ENCODE data around the gene CHCHD6.

Gene CHCHD6

GRCh38 chr3:126984391-126985131 is 280.5 kb downstream of the CHCHD6 start:
- Histone ChIP-seq H3K23ac (ENCODE audit: low read depth, low read length, poor library complexity) (peak overlapping the region; percentile 89), H3K9ac (ENCODE audit: low read depth, low read length, poor library complexity) (peak overlapping the region; percentile 81), H2BK5ac (ENCODE audit: low read length) (peak overlapping the region; percentile 87), H3K27ac (replicated peaks; ENCODE audit: low read length) (peak overlapping the region; percentile 32), H3K27me3 (ENCODE audit: control insufficient read depth in 3 of 3, insufficient read depth in 3 of 3, low read depth in 1 of 3, low read length in 3 of 3) (peaks cover 0 to 7% (median 0%) of the 10 kb centered on the region in 3 experiments), H4K8ac (ENCODE audit: low read depth, low read length) (no peak overlapping the region), H3K9me3 (replicated peaks in 1 of 2; ENCODE audit: control insufficient read depth in 2 of 2, insufficient read depth in 1 of 2, low read depth in 1 of 2, low read length in 2 of 2) (no peaks in the 10 kb centered on the region), H2BK15ac (ENCODE audit: low read length) (peak overlapping the region; percentile 83), H3K4ac (ENCODE audit: low read length) (peak overlapping the region; percentile 76), H3K4me2 (ENCODE audit: insufficient read depth, low read length, poor library complexity, severe bottlenecking) (peak overlapping the region; percentile 89), H3K79me1 (ENCODE audit: low read depth, low read length) (peaks cover 35% of the 10 kb centered on the region), H3K4me1 (ENCODE audit: control insufficient read depth in 2 of 2, insufficient read depth in 1 of 2, low read depth in 1 of 2, low read length in 2 of 2) (peaks cover 11 to 20% of the 10 kb centered on the region in 2 donors), H3K36me3 (replicated peaks in 1 of 2; ENCODE audit: control insufficient read depth in 2 of 2, insufficient read depth in 2 of 2, low read length in 2 of 2) (peaks cover 13 to 21% of the 10 kb centered on the region in 2 donors), H2AFZ (ENCODE audit: low read length) (no peak overlapping the region), H3K18ac (ENCODE audit: low read length) (peak overlapping the region; percentile 95), H4K91ac (ENCODE audit: low read depth, low read length, poor library complexity) (no peak overlapping the region), H2BK12ac (ENCODE audit: low read length) (peak overlapping the region; percentile 14), H2AK5ac (ENCODE audit: low read depth, low read length) (peak overlapping the region; percentile 98), H3K14ac (ENCODE audit: low read length) (peak overlapping the region; percentile 89), H3K4me3 (ENCODE audit: low read length in 2 of 2) (peak overlapping the region; percentile 82 to 96), H2BK120ac (ENCODE audit: low read depth, low read length) (no peak overlapping the region)
- no CpG with 5 or more reads among the region's 21 CpGs for WGBS, 2 donors (ENCODE audit: extremely low coverage in 2 of 2, insufficient read length in 2 of 2, insufficient replicate concordance in 1 of 2)
- no peak for DNase-seq (ENCODE audit: low spot score)

- peaks cover 11 to 15% of the 10 kb centered on the region in 2 donors for H3K4me1 ChIP-seq (ENCODE audit: control insufficient read depth in 2 of 2, insufficient read depth in 1 of 2, low read depth in 1 of 2, low read length in 2 of 2)
- no peak for DNase-seq (ENCODE audit: low spot score)
- no peak overlapping the region for H3K14ac ChIP-seq (ENCODE audit: low read length)
- H3K27me3 ChIP-seq (ENCODE audit: control insufficient read depth in 3 of 3, insufficient read depth in 3 of 3, low read depth in 1 of 3, low read length in 3 of 3) = peaks cover 0 to 7% (median 0%) of the 10 kb centered on the region in 3 experiments
- H2BK12ac ChIP-seq (ENCODE audit: low read length) = peak overlapping the region; percentile 14
- peak overlapping the region; percentile 89 for H3K4me2 ChIP-seq (ENCODE audit: insufficient read depth, low read length, poor library complexity, severe bottlenecking)
- no peaks in the 10 kb centered on the region for H3K9me3 ChIP-seq (replicated peaks in 1 of 2; ENCODE audit: control insufficient read depth in 2 of 2, insufficient read depth in 1 of 2, low read depth in 1 of 2, low read length in 2 of 2)
- H3K4me3 ChIP-seq (ENCODE audit: low read length in 2 of 2) = peak overlapping the region in 1 of 2 donors; percentile 82
- no peak overlapping the region for H3K23ac ChIP-seq (ENCODE audit: low read depth, low read length, poor library complexity)
- no peak overlapping the region for H3K27ac ChIP-seq (replicated peaks; ENCODE audit: low read length)
- H2AK5ac ChIP-seq (ENCODE audit: low read depth, low read length) = peak overlapping the region; percentile 98
- peak overlapping the region; percentile 95 for H3K18ac ChIP-seq (ENCODE audit: low read length)
- no peak overlapping the region for H3K4ac ChIP-seq (ENCODE audit: low read length)
- H2BK5ac ChIP-seq (ENCODE audit: low read length) = peak overlapping the region; percentile 87
- no CpG with 5 or more reads among the region's 17 CpGs for WGBS, 2 donors (ENCODE audit: extremely low coverage in 2 of 2, insufficient read length in 2 of 2, insufficient replicate concordance in 1 of 2)
- H3K9ac ChIP-seq (ENCODE audit: low read depth, low read length, poor library complexity) = peak overlapping the region; percentile 81
- H2BK15ac ChIP-seq (ENCODE audit: low read length) = no peak overlapping the region
- peaks cover 43% of the 10 kb centered on the region for H3K79me1 ChIP-seq (ENCODE audit: low read depth, low read length)
- H3K36me3 ChIP-seq (replicated peaks in 1 of 2; ENCODE audit: control insufficient read depth in 2 of 2, insufficient read depth in 2 of 2, low read length in 2 of 2) = peaks cover 21 to 29% of the 10 kb centered on the region in 2 donors
- H2BK120ac ChIP-seq (ENCODE audit: low read depth, low read length) = peak overlapping the region; percentile 61
- no peak overlapping the region for H4K8ac ChIP-seq (ENCODE audit: low read depth, low read length)
- no peak overlapping the region for H4K91ac ChIP-seq (ENCODE audit: low read depth, low read length, poor library complexity)
- H2AFZ ChIP-seq (ENCODE audit: low read length) = no peak overlapping the region
Measured at GRCh38 chr3:126985132-126985985, 281.3 kb downstream of the CHCHD6 start.

- peak overlapping the region; percentile 14 for H2AK5ac ChIP-seq (ENCODE audit: low read depth, low read length)
- no peak overlapping the region for H4K8ac ChIP-seq (ENCODE audit: low read depth, low read length)
- DNase-seq (ENCODE audit: low spot score) = no peak
Measured at GRCh38 chr3:126986001-126986400, 282.0 kb downstream of the CHCHD6 start.

More at GRCh38 chr3:126986001-126986400, 282.0 kb downstream of the CHCHD6 start:
- H2BK120ac ChIP-seq (ENCODE audit: low read depth, low read length) = peak overlapping the region; percentile 61
- H3K4me1 ChIP-seq (ENCODE audit: control insufficient read depth in 2 of 2, insufficient read depth in 1 of 2, low read depth in 1 of 2, low read length in 2 of 2) = peaks cover 11 to 21% of the 10 kb centered on the region in 2 donors
- no peaks in the 10 kb centered on the region for H3K9me3 ChIP-seq (replicated peaks in 1 of 2; ENCODE audit: control insufficient read depth in 2 of 2, insufficient read depth in 1 of 2, low read depth in 1 of 2, low read length in 2 of 2)
- no peak overlapping the region for H3K4me2 ChIP-seq (ENCODE audit: insufficient read depth, low read length, poor library complexity, severe bottlenecking)
- WGBS, 2 donors (ENCODE audit: extremely low coverage in 2 of 2, insufficient read length in 2 of 2, insufficient replicate concordance in 1 of 2) = no CpG with 5 or more reads among the region's 9 CpGs
- no peak overlapping the region for H2BK15ac ChIP-seq (ENCODE audit: low read length)
- no peak overlapping the region for H2AFZ ChIP-seq (ENCODE audit: low read length)
- H3K36me3 ChIP-seq (replicated peaks in 1 of 2; ENCODE audit: control insufficient read depth in 2 of 2, insufficient read depth in 2 of 2, low read length in 2 of 2) = peaks cover 24 to 36% of the 10 kb centered on the region in 2 donors
- no peak overlapping the region for H2BK12ac ChIP-seq (ENCODE audit: low read length)
- H3K23ac ChIP-seq (ENCODE audit: low read depth, low read length, poor library complexity) = no peak overlapping the region
- H3K79me1 ChIP-seq (ENCODE audit: low read depth, low read length) = peaks cover 49% of the 10 kb centered on the region
- no peak overlapping the region for H3K27ac ChIP-seq (replicated peaks; ENCODE audit: low read length)
- no peak overlapping the region for H3K9ac ChIP-seq (ENCODE audit: low read depth, low read length, poor library complexity)
- no peak overlapping the region for H3K4me3 ChIP-seq (ENCODE audit: low read length in 2 of 2)
- H4K91ac ChIP-seq (ENCODE audit: low read depth, low read length, poor library complexity) = no peak overlapping the region
- H3K14ac ChIP-seq (ENCODE audit: low read length) = no peak overlapping the region
- H3K4ac ChIP-seq (ENCODE audit: low read length) = no peak overlapping the region
- peak overlapping the region; percentile 52 for H3K18ac ChIP-seq (ENCODE audit: low read length)
- peak overlapping the region; percentile 82 for H2BK5ac ChIP-seq (ENCODE audit: low read length)
- peaks cover 0 to 7% (median 0%) of the 10 kb centered on the region in 3 experiments for H3K27me3 ChIP-seq (ENCODE audit: control insufficient read depth in 3 of 3, insufficient read depth in 3 of 3, low read depth in 1 of 3, low read length in 3 of 3)
